ENCODE measurements around the gene GPX1.
"Not testable (repeated sequence)": the region's sequence is repeated elsewhere in the genome, so short reads cannot be mapped to it uniquely, and the experiment has no call there.

The GPX1 gene

GRCh38 chr3:49357443-49358216, 523 bp downstream of the GPX1 start:
- DNase-seq (ENCODE audit: low read depth in 2 of 2, low spot score in 1 of 2): peak in 1 of 2 donors; percentile 24

- DNase-seq (ENCODE audit: low read depth in 2 of 2, low spot score in 1 of 2): not testable (repeated sequence)
Measured at GRCh38 chr3:49357095-49357442, 1.1 kb downstream of the GPX1 start.

GRCh38 chr3:49352890-49353421, 5.2 kb downstream of the GPX1 start:
- no peak for DNase-seq (ENCODE audit: low read depth in 2 of 2, low spot score in 1 of 2)

DNA sequence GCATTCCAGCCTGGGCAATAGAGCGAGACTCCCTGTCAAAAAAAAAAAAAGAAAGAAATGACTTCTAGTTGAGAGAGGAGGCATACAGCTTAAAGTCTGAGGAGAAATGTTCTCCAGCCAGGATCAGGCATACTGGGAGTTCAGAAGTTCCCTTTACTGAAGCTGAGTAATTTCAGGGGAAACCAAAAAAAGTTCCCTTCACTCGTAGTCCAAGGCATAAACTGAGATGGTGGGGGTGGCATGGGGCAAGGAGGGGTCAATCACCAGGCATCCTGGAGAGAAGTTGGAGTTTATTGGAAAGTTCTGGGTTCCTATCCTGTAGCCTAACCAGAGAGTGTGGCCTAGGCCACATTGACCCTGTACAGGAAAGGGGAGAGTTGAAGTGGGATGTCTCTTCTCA, 5.9 kb downstream of the GPX1 start:
- DNase-seq (ENCODE audit: low read depth in 2 of 2, low spot score in 1 of 2): no peak

GRCh38 chr3:49351521-49352011, 6.6 kb downstream of the GPX1 start:
- DNase-seq (ENCODE audit: low read depth in 2 of 2, low spot score in 1 of 2): no peak

GRCh38 chr3:49349348-49350114, 8.6 kb downstream of the GPX1 start:
- no peak for DNase-seq (ENCODE audit: low read depth in 2 of 2, low spot score in 1 of 2)

DNA sequence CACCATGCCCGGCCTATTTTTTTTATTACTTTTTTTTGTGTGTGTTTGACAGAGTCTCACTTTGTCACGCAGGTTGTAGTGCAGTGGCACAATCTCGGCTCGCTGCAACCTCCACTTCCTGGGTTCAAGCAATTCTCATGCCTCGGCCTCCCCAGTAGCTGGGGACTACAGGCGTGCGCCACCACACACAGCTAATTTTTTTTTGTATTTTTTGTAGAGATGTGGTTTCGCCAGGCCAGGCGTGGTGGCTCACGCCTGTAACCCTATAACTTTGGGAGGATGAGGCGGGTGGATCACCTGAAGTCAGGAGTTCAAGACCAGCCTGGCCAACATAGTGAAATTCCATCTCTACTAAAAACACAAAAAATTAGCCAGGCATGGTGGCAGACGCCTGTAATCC, 9.8 kb downstream of the GPX1 start:
- DNase-seq (ENCODE audit: low read depth in 2 of 2, low spot score in 1 of 2): not testable (repeated sequence)

DNA sequence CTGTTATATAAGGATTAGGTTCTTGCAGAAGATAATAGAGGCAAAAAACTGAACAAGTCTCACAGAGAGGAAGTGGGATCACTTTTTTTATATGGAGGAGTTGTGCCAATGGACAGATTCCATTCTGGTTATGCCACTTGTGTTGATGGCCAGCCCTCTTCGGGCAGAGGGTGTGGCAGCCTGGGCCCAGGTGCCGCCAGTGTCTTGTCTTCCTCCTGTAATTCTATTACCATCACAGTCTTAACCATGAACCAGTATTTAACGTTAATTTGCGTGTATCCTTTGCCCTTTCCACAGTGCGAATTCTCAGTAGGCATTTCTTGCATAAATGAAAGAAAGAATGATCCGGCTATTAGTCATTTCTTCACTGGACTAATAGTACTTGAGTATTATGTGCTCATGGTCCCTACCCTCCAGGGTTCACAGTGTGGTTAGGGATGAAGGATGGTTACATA, 11.3 kb downstream of the GPX1 start:
- DNase-seq (ENCODE audit: low read depth in 2 of 2, low spot score in 1 of 2): no peak

DNA sequence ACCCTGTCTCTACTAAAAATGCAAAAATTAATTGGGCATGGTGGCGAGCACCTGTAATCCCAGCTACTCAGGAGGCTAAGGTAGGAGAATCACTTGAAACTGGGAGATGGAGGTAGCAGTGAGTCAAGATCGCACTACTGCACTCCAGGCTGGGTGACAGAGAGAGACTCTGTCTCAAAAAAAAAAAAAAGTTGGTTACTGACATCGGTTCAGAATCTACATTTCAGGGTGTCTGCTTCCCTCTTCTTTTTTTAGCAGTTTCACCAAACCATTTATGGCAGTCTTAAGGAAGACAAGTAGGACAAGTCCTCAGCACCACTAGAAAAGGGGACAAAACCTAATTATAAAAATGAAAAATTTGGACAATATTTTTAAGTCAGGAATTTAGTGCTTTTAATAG, 15.0 kb downstream of the GPX1 start:
- no peak for DNase-seq (ENCODE audit: low read depth in 2 of 2, low spot score in 1 of 2)

DNA sequence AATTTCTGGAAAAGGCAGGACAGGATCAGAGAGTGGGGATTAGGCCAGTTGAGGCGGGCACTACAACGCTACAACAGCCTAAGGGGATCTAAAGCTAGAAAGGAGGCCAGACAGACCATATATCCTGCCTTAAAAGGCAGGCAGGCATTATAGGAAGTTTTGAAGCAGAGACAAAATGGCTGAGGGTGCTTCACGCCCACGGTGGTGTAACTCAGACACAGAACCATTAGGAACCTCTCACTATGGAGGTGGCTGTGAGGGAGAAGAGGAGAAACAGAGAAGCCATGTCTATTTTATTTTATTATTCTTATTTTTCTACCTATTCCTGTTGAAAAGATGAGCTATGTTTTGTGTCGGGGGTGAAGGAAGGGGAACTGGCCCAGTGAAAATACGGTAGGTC, 16.2 kb downstream of the GPX1 start:
- DNase-seq (ENCODE audit: low read depth in 2 of 2, low spot score in 1 of 2): no peak

- peak; percentile 76 to 92 for DNase-seq (ENCODE audit: low read depth in 2 of 2, low spot score in 1 of 2)
Measured at GRCh38 chr3:49339941-49340800, 18.0 kb downstream of the GPX1 start, which contains the start of gene USP4. TSS of gene USP4 (minus strand) at chr3:49340053. CDS start at chr3:49340024, 29 bp downstream.

GRCh38 chr3:49339581-49339940, 18.6 kb downstream of the GPX1 start:
- DNase-seq (ENCODE audit: low read depth in 2 of 2, low spot score in 1 of 2): no peak

DNA sequence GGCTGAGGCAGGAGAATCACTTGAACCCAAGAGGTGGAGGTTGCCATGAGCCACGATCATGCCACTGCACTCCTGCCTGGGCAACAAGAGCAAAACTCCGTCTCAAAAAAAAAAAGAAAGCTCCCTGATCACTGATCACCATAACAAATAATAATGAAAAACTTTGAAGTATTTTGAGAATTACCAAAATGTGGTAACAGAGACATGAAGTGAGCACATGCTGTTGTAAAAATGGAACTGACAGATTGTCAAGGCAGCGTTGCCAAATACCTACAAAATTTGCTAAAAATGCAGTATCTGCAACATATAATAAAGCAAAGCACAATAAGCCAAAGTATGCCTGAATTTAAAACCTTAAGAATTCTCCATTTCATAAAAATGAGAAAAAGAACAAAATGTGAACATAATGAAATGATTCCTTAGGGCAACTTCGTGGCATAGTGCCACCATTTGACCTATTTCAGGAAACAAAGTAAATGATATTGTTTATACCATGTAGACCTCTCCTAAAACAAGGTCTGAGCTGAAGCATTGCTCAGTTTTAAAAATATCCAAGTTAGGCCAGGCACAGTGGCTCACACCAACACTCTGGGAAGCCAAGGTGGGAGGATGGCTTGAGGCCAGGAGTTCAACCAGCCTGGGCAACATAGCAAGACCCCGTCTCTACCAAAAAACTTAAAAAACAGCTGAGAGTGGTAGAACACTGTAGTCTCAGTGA, 24.1 kb downstream of the GPX1 start:
- DNase-seq (ENCODE audit: low read depth in 2 of 2, low spot score in 1 of 2): no peak

- no peak for DNase-seq (ENCODE audit: low read depth in 2 of 2, low spot score in 1 of 2)
Measured at GRCh38 chr3:49333091-49333490, 25.1 kb downstream of the GPX1 start.

GRCh38 chr3:49329186-49329585, 29.0 kb downstream of the GPX1 start:
- no peak for DNase-seq (ENCODE audit: low read depth in 2 of 2, low spot score in 1 of 2)

DNA sequence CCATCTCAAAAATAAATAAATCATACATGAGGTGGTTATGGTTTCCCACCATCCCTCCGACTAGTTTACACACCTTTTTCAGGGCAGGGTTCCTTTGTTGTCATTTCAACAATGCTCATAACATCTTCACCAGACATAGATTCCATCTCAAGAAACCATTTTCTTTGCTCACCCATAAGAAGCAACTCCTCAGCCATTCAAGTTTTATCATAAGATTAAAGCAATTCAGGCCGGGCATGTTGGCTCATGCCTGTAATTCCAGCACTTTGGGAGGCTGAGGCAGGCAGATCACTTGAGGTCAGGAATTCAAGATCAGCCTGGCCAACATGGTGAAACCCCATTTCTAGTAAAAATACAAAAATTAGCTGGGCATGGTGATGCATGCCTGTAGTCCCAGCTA, 29.8 kb downstream of the GPX1 start:
- not testable (repeated sequence) for DNase-seq (ENCODE audit: low read depth in 2 of 2, low spot score in 1 of 2)

DNA sequence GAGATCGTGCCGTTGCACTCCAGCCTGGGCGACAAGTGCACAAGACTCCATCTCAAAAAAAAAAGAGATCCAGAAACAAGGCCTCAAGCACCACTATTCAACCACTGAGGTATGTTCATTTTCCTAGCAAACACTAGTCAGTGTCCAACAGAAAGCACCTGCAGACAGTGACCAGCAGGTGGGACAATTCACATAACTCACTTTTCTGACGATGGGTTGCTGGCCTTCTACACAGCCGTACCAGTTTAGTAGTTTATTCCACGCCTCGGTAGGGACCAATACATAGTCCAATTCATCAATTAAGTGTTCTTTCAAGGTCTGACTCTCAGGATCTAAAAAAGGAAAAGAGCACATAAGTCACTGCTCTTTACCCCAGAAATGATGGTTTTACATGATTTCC, 30.7 kb downstream of the GPX1 start:
- DNase-seq (ENCODE audit: low read depth in 2 of 2, low spot score in 1 of 2): no peak

DNA sequence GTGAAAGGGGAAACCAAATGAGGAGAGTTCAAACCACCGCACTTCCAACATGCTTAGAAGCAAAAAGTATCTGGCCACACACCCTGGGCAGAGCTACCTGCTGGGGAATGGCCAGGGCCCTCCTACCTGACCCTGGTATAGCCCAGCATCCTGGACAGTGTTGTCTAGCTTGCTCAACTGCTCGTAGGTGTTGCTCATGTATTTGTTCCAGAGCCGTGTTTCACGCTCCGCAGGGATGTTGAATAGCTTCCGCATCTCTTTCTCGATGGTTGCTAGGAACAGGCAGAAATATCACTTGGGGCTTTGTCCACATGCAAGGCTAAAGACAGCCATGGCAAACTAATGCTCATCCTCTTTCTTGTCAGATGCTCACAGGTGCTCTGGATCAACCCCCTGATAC, 33.4 kb downstream of the GPX1 start:
- DNase-seq (ENCODE audit: low read depth in 2 of 2, low spot score in 1 of 2): no peak

DNA sequence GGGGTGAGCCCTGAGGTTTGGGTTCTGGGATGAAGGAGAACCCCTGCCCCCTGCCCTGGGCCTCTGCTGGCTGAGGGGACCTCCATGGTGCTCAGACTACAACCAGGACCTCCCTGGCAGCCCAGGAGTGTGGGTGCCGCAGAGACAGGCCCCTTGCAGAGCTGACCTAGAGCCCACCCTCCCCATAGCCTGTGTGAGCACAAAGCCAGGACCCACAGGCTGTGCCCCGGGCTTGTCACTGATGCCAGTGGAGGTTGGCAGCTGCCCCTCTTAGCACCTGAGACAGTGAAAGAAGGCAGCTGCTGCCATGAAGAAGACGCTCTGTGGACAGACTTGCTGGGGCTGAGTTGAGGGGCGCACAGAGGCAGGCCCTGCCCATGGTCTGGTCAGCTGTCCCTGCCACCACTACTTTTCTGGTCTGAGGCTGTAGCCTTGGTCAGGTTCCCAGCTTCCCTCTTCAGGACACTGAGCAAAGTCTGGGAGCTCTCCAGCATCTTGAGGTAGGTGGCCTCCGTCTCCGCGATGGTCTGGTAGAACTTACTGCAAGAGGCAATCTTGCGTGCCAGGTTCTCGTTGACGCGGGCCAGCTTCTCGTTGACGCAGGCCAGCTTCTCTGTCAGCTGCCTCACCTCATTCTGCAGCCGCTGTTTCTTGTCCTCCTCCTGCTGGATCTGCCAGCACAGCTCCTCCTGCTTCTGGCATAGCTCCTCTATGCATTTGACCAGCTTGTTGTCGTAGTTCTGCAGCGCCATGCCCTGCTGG, 41.3 kb downstream of the GPX1 start:
- DNase-seq (ENCODE audit: low read depth in 2 of 2, low spot score in 1 of 2): no peak

Data from stimulated activated CD8-positive, alpha-beta memory T cell treated with anti-CD3 and anti-CD28 coated beads, Interleukin-4, amount 100 ng/mL, for 4 hours (primary cell).